ENCODE measurements around the gene CGB2. TPM values are rescaled to one million over a fixed set of nuclear protein-coding genes. Genes with fewer than 3 reads are reported as not detected.
A peak's percentile ranks its signal among the peaks of the same experiment; 100 is the strongest.
"Not testable (repeated sequence)": the region's sequence is repeated elsewhere in the genome, so short reads cannot be mapped to it uniquely, and the experiment has no call there.

Gene CGB2
- total and polyA plus RNA-seq, 2 experiments from 2014 or later: not detected

GRCh38 chr19:49042177-49042576 lies 10.5 kb downstream of the CGB2 start:
- Histone ChIP-seq H4K20me1 (ENCODE audit: insufficient read depth) (no peaks in the 10 kb centered on the region), H3K27me3 (replicated peaks; ENCODE audit: insufficient read depth) (no peaks in the 10 kb centered on the region), H3F3A (ENCODE audit: insufficient read depth) (no peaks in the 10 kb centered on the region), H3K4me2 (ENCODE audit: unreplicated experiment) (no peak overlapping the region), H3K4me1 (ENCODE audit: insufficient read depth) (peaks cover 8% of the 10 kb centered on the region; the same call in 1 of the 2 replicates), H3K79me2 (ENCODE audit: insufficient read depth) (no peaks in the 10 kb centered on the region), H3K4me3 (no peak overlapping the region), H3K27ac (no peak overlapping the region), H3K9me3 (ENCODE audit: low read depth) (no peaks in the 10 kb centered on the region), H3K9ac (no peak overlapping the region), H3K9me2 (ENCODE audit: insufficient read depth) (no peaks in the 10 kb centered on the region), H2AFZ (no peak overlapping the region), H3K36me3 (ENCODE audit: low read depth) (no peaks in the 10 kb centered on the region)
- WGBS, 2 experiments (ENCODE audit: low coverage in 1 of 2, low lambda C conversion rate in 2 of 2, missing lambda C conversion rate in 2 of 2): 69 to 71% methylated on average over 16 to 17 of the region's 17 CpGs
- no peak for TF ChIP-seq EZH2phosphoT487 (IDR thresholded peaks at IDR 0.05; ENCODE audit: insufficient read depth, low read depth)
- no peak for TF ChIP-seq EZH2 (IDR thresholded peaks at IDR 0.05; ENCODE audit: insufficient read depth, poor library complexity, severe bottlenecking)
- in situ Hi-C loops (cut with MboI): no loop called here
- DNase-seq: peak; percentile 33

GRCh38 chr19:49042666-49043065 lies 11.0 kb downstream of the CGB2 start:
- H3K27ac ChIP-seq; H3K4me2 ChIP-seq (ENCODE audit: unreplicated experiment); H3K9me2 ChIP-seq (ENCODE audit: insufficient read depth); H3F3A ChIP-seq (ENCODE audit: insufficient read depth); H3K9me3 ChIP-seq (ENCODE audit: low read depth); H3K4me3 ChIP-seq; in situ Hi-C loops (cut with MboI); H3K9ac ChIP-seq; H4K20me1 ChIP-seq (ENCODE audit: insufficient read depth); DNase-seq; H2AFZ ChIP-seq; H3K4me1 ChIP-seq (ENCODE audit: insufficient read depth); H3K36me3 ChIP-seq (ENCODE audit: low read depth); H3K79me2 ChIP-seq (ENCODE audit: insufficient read depth); H3K27me3 ChIP-seq (replicated peaks; ENCODE audit: insufficient read depth): not testable (repeated sequence)
- 86 to 88% methylated on average over 2 of the region's 4 CpGs for WGBS, 2 experiments (ENCODE audit: low coverage in 1 of 2, low lambda C conversion rate in 2 of 2, missing lambda C conversion rate in 2 of 2)

GRCh38 chr19:49043548-49043947 lies 11.9 kb downstream of the CGB2 start, which contains the start of gene CGB5:
TSS of gene CGB5 (plus strand) at chr19:49043848. CDS start at chr19:49044210, 362 bp downstream.
- DNase-seq; H4K20me1 ChIP-seq (ENCODE audit: insufficient read depth); H3K27me3 ChIP-seq (replicated peaks; ENCODE audit: insufficient read depth); H3F3A ChIP-seq (ENCODE audit: insufficient read depth); H3K4me1 ChIP-seq (ENCODE audit: insufficient read depth); H2AFZ ChIP-seq; H3K79me2 ChIP-seq (ENCODE audit: insufficient read depth); in situ Hi-C loops (cut with MboI); H3K4me2 ChIP-seq (ENCODE audit: unreplicated experiment); H3K4me3 ChIP-seq; H3K9me3 ChIP-seq (ENCODE audit: low read depth); H3K9me2 ChIP-seq (ENCODE audit: insufficient read depth); H3K27ac ChIP-seq; H3K36me3 ChIP-seq (ENCODE audit: low read depth); H3K9ac ChIP-seq: not testable (repeated sequence)
- 72 to 81% methylated on average over 12 to 15 of the region's 15 CpGs for WGBS, 2 experiments (ENCODE audit: low coverage in 1 of 2, low lambda C conversion rate in 2 of 2, missing lambda C conversion rate in 2 of 2)

GRCh38 chr19:49049011-49049410 lies 17.3 kb downstream of the CGB2 start, which contains the start of gene CGB8:
TSS of gene CGB8 (minus strand) at chr19:49049111. CDS start at chr19:49048739, 372 bp downstream.
- WGBS, 2 experiments (ENCODE audit: low coverage in 1 of 2, low lambda C conversion rate in 2 of 2, missing lambda C conversion rate in 2 of 2): 70 to 89% methylated on average over 5 to 10 of the region's 12 CpGs
- H2AFZ ChIP-seq; H3K4me3 ChIP-seq; H3K4me2 ChIP-seq (ENCODE audit: unreplicated experiment); H3K9ac ChIP-seq; H4K20me1 ChIP-seq (ENCODE audit: insufficient read depth); H3F3A ChIP-seq (ENCODE audit: insufficient read depth); H3K9me2 ChIP-seq (ENCODE audit: insufficient read depth); DNase-seq; H3K27me3 ChIP-seq (replicated peaks; ENCODE audit: insufficient read depth); H3K27ac ChIP-seq; H3K4me1 ChIP-seq (ENCODE audit: insufficient read depth); H3K36me3 ChIP-seq (ENCODE audit: low read depth); H3K9me3 ChIP-seq (ENCODE audit: low read depth); H3K79me2 ChIP-seq (ENCODE audit: insufficient read depth); in situ Hi-C loops (cut with MboI): not testable (repeated sequence)

- DNase-seq; H3K9ac ChIP-seq; H3K79me2 ChIP-seq (ENCODE audit: insufficient read depth); H2AFZ ChIP-seq; H3F3A ChIP-seq (ENCODE audit: insufficient read depth); H3K4me1 ChIP-seq (ENCODE audit: insufficient read depth); H3K27ac ChIP-seq; H3K27me3 ChIP-seq (replicated peaks; ENCODE audit: insufficient read depth); H4K20me1 ChIP-seq (ENCODE audit: insufficient read depth); H3K9me3 ChIP-seq (ENCODE audit: low read depth); H3K9me2 ChIP-seq (ENCODE audit: insufficient read depth); H3K36me3 ChIP-seq (ENCODE audit: low read depth); H3K4me3 ChIP-seq; in situ Hi-C loops (cut with MboI); H3K4me2 ChIP-seq (ENCODE audit: unreplicated experiment): not testable (repeated sequence)
- WGBS, 2 experiments (ENCODE audit: low coverage in 1 of 2, low lambda C conversion rate in 2 of 2, missing lambda C conversion rate in 2 of 2): 89 to 91% methylated on average over 3 of the region's 4 CpGs
Measured at GRCh38 chr19:49049834-49050233, 18.1 kb downstream of the CGB2 start.

- H4K20me1 ChIP-seq (ENCODE audit: insufficient read depth); H3K27me3 ChIP-seq (replicated peaks; ENCODE audit: insufficient read depth); H3F3A ChIP-seq (ENCODE audit: insufficient read depth); H3K79me2 ChIP-seq (ENCODE audit: insufficient read depth); H3K36me3 ChIP-seq (ENCODE audit: low read depth); H3K4me2 ChIP-seq (ENCODE audit: unreplicated experiment); H3K9me2 ChIP-seq (ENCODE audit: insufficient read depth); H3K4me3 ChIP-seq; in situ Hi-C loops (cut with MboI); H3K4me1 ChIP-seq (ENCODE audit: insufficient read depth); H3K9me3 ChIP-seq (ENCODE audit: low read depth): not testable (repeated sequence)
- H3K27ac ChIP-seq: peak overlapping the region; percentile 71
- 0 out of 2 replicates have a peak overlapping the region, but pooled peaks have one; percentile 47 for H3K9ac ChIP-seq
- DNase-seq: peak; percentile 88
- WGBS, 2 experiments (ENCODE audit: low coverage in 1 of 2, low lambda C conversion rate in 2 of 2, missing lambda C conversion rate in 2 of 2): 34 to 40% methylated on average over 22 of the region's 24 CpGs
- H2AFZ ChIP-seq: peak overlapping the region; percentile 58; the same call in 1 of the 2 replicates
Measured at GRCh38 chr19:49050376-49051033, 18.8 kb downstream of the CGB2 start.
